A549 treated with CORT108297 at 1 μM for 4 hours (cell line): ENCODE data around the gene MBD5. TPM values are rescaled to one million over a fixed set of nuclear protein-coding genes. Genes with fewer than 3 reads are reported as not detected.

Experiments
- total RNA-seq: library from RNA; stranded (reverse); fragments of 200-300 nt; extraction: Qiagen RNA extraction; gene quantifications from 5 replicates; pipeline ENCODE4 v1.2.3, GENCODE V29; 2022

MBD5 gene
- total RNA-seq, result 2.9 to 8.0 TPM (median 5.4 TPM) in 5 replicates

DNA sequence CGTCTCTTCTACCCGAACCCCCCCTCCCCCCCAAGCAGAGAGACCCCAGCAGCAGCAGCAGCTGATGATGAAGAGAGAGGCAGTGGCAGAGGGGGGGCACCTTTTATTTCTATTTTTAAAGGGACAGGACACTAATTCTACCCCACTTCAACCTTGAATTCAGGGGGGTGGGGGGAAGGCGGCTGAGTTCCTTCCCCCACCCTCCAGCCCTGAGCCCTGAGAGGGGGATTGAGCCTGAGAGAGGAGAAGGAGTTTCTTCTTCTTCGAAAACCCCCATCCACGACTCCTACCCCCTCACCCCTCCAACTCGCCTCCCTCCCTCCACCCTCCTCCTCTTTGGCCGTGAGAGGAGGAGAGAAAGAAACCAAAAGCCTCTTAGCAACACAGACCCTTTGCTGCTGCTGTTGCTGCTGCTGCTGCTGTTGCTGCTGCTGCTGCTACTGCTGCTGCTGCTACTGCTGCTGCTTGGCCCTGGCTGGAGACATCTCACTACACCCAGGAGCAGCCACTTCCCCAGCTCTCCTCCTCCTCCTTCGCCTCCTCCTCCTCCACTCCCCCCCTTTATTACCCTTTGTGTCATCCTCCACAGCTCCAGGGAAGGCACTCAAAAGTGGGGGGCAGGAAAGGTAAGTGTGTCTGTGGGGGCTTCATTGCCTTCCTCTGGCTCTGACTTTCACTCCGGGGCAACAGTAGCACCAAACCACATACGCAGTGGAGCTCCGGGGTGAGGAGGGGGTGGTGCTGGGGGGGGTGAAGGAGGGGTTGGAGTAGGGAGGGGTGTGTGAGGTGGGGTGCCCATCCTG, at the start of gene MBD5:
TSS of gene MBD5 (plus strand) at position 33 of the 803 bp plus-strand sequence.

DNA sequence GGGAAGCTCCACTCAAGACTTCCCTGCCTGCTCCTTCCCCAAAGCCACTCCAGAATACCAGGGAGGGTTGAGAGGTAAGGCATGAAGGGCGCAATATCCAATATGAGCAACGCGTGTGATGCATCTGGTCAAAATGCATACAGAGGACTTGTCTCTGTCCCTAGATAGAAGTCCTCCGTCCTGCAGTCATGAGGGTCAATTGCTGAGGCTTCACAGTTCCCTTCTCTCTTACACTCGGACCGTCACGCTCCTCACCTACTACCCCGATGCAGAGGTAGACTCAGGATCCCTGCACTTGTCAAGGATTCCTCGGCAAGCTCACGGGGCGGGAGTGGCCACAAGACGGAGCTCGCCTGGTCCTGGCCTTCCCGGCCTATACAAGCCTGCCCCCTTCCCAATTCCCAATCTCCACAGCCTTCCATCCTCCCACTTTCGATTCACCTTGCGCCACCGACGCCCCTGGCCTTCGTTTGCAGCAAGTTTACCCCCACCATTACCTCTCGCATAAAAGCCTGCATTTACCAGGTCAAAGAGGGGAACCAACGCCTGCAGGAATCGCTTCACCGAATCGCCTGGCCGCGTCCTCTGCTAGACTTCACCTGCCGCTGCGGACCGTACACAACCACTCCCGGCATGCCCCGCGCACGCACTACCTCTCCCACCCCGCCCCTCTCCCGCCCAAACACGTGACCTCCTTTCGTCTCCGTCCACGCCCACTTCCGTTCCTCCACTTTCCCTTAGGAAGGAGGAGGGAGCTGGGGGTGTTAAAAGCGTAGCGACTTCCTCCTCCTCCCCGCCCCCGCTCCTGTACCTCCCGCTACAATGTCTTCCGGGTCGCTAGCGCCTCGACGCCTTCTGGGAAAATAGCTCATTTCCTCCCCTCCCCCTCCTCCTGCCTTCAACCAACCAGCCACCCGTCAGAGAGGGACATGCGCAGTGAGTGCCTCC, 506 bp upstream of the MBD5 start, which contains the start of gene ORC4:
TSS of gene ORC4 (minus strand) at position 627 of the 948 bp plus-strand sequence. CDS start 44,779 bp downstream, outside the sequence.

Other genes starting within 250 kb of the MBD5 start
- 3.0 to 4.1 TPM (median 3.4 TPM) in 5 replicates for gene ACVR2A, start 176.1 kb upstream of the MBD5 start, total RNA-seq
- gene ORC4, start 354 bp upstream of the MBD5 start, total RNA-seq, result 32.1 to 37.9 TPM (median 34.2 TPM) in 5 replicates